Thyroid gland (tissue), 4 donors: ENCODE measurements around the gene KCNH4.

Experiments
- CTCF ChIP-seq, 6 experiments: fragments of 200-600 bp in 3 of 6; fragments of 450-650 bp in 3 of 6; sonication (generic) in 3 of 6; IDR thresholded peaks; one replicate each; pipeline ENCODE4 v1.5.1; 2016 to 2019; ENCODE audit warnings: antibody characterized with exemption in 6 of 6, mild to moderate bottlenecking in 2 of 6, inconsistent platforms in 1 of 6, moderate library complexity in 1 of 6
- POLR2A ChIP-seq, 2 donors: fragments of 450-650 bp; IDR thresholded peaks; one replicate each; pipeline ENCODE4 v1.6.1; 2017; ENCODE audit warnings: antibody characterized with exemption in 2 of 2, mild to moderate bottlenecking in 2 of 2, moderate library complexity in 1 of 2

GRCh38 chr17:42193216-42193968, 12.4 kb upstream of the KCNH4 start:
- no peak for TF ChIP-seq CTCF (IDR thresholded peaks at IDR 0.05)
- no peak for TF ChIP-seq POLR2A (IDR thresholded peaks at IDR 0.05)
